Testis (tissue), 2 donors: Measurements from ENCODE around the gene NUCB1.

Experiments used
- POLR2A ChIP-seq: fragments of 450-650 bp; IDR thresholded peaks from one replicate; pipeline ENCODE4 v1.6.1; 2017; ENCODE audit warnings: antibody characterized with exemption, mild to moderate bottlenecking, moderate library complexity
- TF ChIP-seq, protein P1 (sequence below), 3 experiments: fragments of 450-650 bp in 2 of 3; fragments of 200-600 bp in 1 of 3; sonication (generic) in 1 of 3; IDR thresholded peaks; one replicate each; pipeline ENCODE4 v1.5.1; 2016 to 2019; ENCODE audit warnings: antibody characterized with exemption in 3 of 3, mild to moderate bottlenecking in 2 of 3, moderate library complexity in 1 of 3

- TF ChIP-seq, protein P1, sequence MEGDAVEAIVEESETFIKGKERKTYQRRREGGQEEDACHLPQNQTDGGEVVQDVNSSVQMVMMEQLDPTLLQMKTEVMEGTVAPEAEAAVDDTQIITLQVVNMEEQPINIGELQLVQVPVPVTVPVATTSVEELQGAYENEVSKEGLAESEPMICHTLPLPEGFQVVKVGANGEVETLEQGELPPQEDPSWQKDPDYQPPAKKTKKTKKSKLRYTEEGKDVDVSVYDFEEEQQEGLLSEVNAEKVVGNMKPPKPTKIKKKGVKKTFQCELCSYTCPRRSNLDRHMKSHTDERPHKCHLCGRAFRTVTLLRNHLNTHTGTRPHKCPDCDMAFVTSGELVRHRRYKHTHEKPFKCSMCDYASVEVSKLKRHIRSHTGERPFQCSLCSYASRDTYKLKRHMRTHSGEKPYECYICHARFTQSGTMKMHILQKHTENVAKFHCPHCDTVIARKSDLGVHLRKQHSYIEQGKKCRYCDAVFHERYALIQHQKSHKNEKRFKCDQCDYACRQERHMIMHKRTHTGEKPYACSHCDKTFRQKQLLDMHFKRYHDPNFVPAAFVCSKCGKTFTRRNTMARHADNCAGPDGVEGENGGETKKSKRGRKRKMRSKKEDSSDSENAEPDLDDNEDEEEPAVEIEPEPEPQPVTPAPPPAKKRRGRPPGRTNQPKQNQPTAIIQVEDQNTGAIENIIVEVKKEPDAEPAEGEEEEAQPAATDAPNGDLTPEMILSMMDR (IDR thresholded peaks at IDR 0.05): no peak
- no peak for TF ChIP-seq POLR2A
These were observed 4.9 kb upstream of the NUCB1 start for GRCh38 chr19:48895226-48895625.
